PC-9 (cell line): ENCODE measurements around the gene RSPH10B2. TPM values are rescaled to one million over a fixed set of nuclear protein-coding genes. Genes with fewer than 3 reads are reported as not detected.
"Not testable (repeated sequence)": the region's sequence is repeated elsewhere in the genome, so short reads cannot be mapped to it uniquely, and the experiment has no call there.

ENCODE experiments used
- BruUV-seq: library from RNA; stranded (reverse); fragments of 400-500 nt; replicated peaks from 2 replicates; lab custom pipeline; 2021; lab: Mats Ljungman, UMichigan
- CTCF ChIA-PET: fragments of 300-600 bp; sonication (Branson Sonifier 250); formaldehyde crosslinking; loops from one replicate; lab custom pipeline; 2022; ENCODE audit warnings: antibody characterized with exemption; lab: Charles Lee
- POLR2A ChIA-PET: fragments of 300-600 bp; sonication (Branson Sonifier 250); formaldehyde crosslinking; loops from one replicate; lab custom pipeline; 2022; ENCODE audit warnings: antibody characterized with exemption; ENCODE audit not compliant: unreplicated experiment; lab: Charles Lee
- DNase-seq, 2 experiments: peaks; one replicate each; pipeline versions ENCODE4 v3.0.0 to v3.0.0-alpha.2; 2015 to 2022; ENCODE audit warnings: mixed read lengths in 1 of 2
- H2AFZ ChIP-seq: fragments of 200-600 bp; sonication (generic); 2 replicates; pipeline ENCODE4 v1.8.1; 2017; ENCODE audit warnings: antibody characterized with exemption
- H3F3A ChIP-seq: fragments of 200-600 bp; sonication (generic); 2 replicates; pipeline ENCODE4 v1.8.1; 2017; ENCODE audit warnings: antibody characterized with exemption, mild to moderate bottlenecking, low read depth; ENCODE audit not compliant: insufficient read depth
- H3K27ac ChIP-seq: fragments of 200-600 bp; sonication (generic); 2 replicates; pipeline ENCODE4 v1.6.1; 2016; ENCODE audit warnings: mixed run types
- H3K27me3 ChIP-seq: fragments of 200-600 bp; sonication (generic); 2 replicates; pipeline ENCODE4 v1.6.1; 2016; ENCODE audit warnings: low read depth, mixed run types; ENCODE audit not compliant: insufficient read depth
- H3K36me3 ChIP-seq: fragments of 200-600 bp; sonication (generic); 2 replicates; pipeline ENCODE4 v1.6.1; 2016; ENCODE audit warnings: low read depth, mixed run types
- H3K4me1 ChIP-seq: fragments of 200-600 bp; sonication (generic); replicated peaks from 2 replicates; pipeline ENCODE4 v1.6.1; 2016; ENCODE audit warnings: mixed run types; ENCODE audit not compliant: insufficient read depth
- H3K4me2 ChIP-seq: fragments of 200-600 bp; sonication (generic); 2 replicates; pipeline ENCODE4 v1.6.1; 2017; ENCODE audit warnings: mixed run types
- H3K4me3 ChIP-seq: fragments of 200-600 bp; sonication (generic); 2 replicates; pipeline ENCODE4 v1.6.1; 2016; ENCODE audit warnings: mixed run types
- H3K79me2 ChIP-seq: fragments of 200-600 bp; sonication (generic); 2 replicates; pipeline ENCODE4 v1.6.1; 2017; ENCODE audit warnings: low read depth, mixed run types
- H3K9me2 ChIP-seq: fragments of 200-600 bp; sonication (generic); 2 replicates; pipeline ENCODE4 v1.8.1; 2017; ENCODE audit warnings: mild to moderate bottlenecking; ENCODE audit not compliant: insufficient read depth
- H3K9me3 ChIP-seq: fragments of 200-600 bp; sonication (generic); 2 replicates; pipeline ENCODE4 v1.8.1; 2016; ENCODE audit warnings: low read depth; ENCODE audit not compliant: insufficient read depth
- H4K20me1 ChIP-seq: fragments of 200-600 bp; sonication (generic); 2 replicates; pipeline ENCODE4 v1.8.1; 2017; ENCODE audit not compliant: insufficient read depth
- EZH2 ChIP-seq: fragments of 200-600 bp; sonication (generic); IDR thresholded peaks from 2 replicates; pipeline ENCODE4 v1.8.0; 2017; ENCODE audit warnings: antibody characterized with exemption, low read depth
- intact Hi-C: fragments of 100-400 bp; cut with micrococcal nuclease; formaldehyde crosslinking; loops from one replicate; pipeline ENCODE4 v1.10.0; 2022; ENCODE audit not compliant: unreplicated experiment
- total RNA-seq: library from RNA; stranded (reverse); gene quantifications from 2 replicates; pipeline ENCODE4 v1.2.3, GENCODE V29; 2021
- TF ChIP-seq, protein P1 (sequence below): fragments of 200-600 bp; sonication (generic); conservative IDR thresholded peaks from 2 replicates; pipeline ENCODE4 v1.6.1; 2017; ENCODE audit warnings: mixed run types, antibody characterized with exemption, mild to moderate bottlenecking, moderate library complexity

The RSPH10B2 gene
- total RNA-seq, 1 experiment from 2014 or later = 0.76 TPM

GRCh38 chr7:6730343-6730633 lies 23.6 kb upstream of the RSPH10B2 start:
- peak overlapping the region; percentile 61 for H3K27ac ChIP-seq
- POLR2A ChIA-PET = no interaction called here

GRCh38 chr7:6738415-6738814 lies 15.5 kb upstream of the RSPH10B2 start:
- H3K4me3 ChIP-seq, POLR2A ChIA-PET, CTCF ChIA-PET, H3F3A ChIP-seq, H3K9me3 ChIP-seq, BruUV-seq, H4K20me1 ChIP-seq, DNase-seq, H3K27ac ChIP-seq, H3K4me1 ChIP-seq, H3K27me3 ChIP-seq, H3K9me2 ChIP-seq, H3K4me2 ChIP-seq, H3K79me2 ChIP-seq, H2AFZ ChIP-seq: not testable (repeated sequence)
- intact Hi-C loops = loop anchor here (10.0 kb wide), 1 partner anchor 224 kb away; no protein-coding TSS in a partner anchor
- H3K36me3 ChIP-seq = peaks cover 19% of the 10 kb centered on the region

More at GRCh38 chr7:6730343-6730633, 23.6 kb upstream of the RSPH10B2 start:
- H2AFZ ChIP-seq = peak overlapping the region; percentile 88
- no peaks in the 10 kb centered on the region; the same call in 1 of the 2 replicates for H3K9me3 ChIP-seq
- no peak for TF ChIP-seq EZH2
- TF ChIP-seq, protein P1, sequence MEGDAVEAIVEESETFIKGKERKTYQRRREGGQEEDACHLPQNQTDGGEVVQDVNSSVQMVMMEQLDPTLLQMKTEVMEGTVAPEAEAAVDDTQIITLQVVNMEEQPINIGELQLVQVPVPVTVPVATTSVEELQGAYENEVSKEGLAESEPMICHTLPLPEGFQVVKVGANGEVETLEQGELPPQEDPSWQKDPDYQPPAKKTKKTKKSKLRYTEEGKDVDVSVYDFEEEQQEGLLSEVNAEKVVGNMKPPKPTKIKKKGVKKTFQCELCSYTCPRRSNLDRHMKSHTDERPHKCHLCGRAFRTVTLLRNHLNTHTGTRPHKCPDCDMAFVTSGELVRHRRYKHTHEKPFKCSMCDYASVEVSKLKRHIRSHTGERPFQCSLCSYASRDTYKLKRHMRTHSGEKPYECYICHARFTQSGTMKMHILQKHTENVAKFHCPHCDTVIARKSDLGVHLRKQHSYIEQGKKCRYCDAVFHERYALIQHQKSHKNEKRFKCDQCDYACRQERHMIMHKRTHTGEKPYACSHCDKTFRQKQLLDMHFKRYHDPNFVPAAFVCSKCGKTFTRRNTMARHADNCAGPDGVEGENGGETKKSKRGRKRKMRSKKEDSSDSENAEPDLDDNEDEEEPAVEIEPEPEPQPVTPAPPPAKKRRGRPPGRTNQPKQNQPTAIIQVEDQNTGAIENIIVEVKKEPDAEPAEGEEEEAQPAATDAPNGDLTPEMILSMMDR = no peak
- peaks cover 23% of the 10 kb centered on the region for H3K79me2 ChIP-seq
- BruUV-seq = no TSS peak
- H3K36me3 ChIP-seq = peaks cover 24% of the 10 kb centered on the region
- no peaks in the 10 kb centered on the region for H3K27me3 ChIP-seq
- no peak for DNase-seq
- CTCF ChIA-PET = no interaction called here
- H3K4me1 ChIP-seq = peaks cover 5% of the 10 kb centered on the region
- no peaks in the 10 kb centered on the region for H3K9me2 ChIP-seq
- peak overlapping the region; percentile 88 for H3K4me3 ChIP-seq
- H3F3A ChIP-seq = no peaks in the 10 kb centered on the region
- H4K20me1 ChIP-seq = 0 out of 2 replicates have a peak, but pooled peaks cover 6% of the 10 kb centered on the region
- intact Hi-C loops = loop anchor here (10.0 kb wide), 1 partner anchor 215 kb away; no protein-coding TSS in a partner anchor
- peak overlapping the region; percentile 80 for H3K4me2 ChIP-seq

GRCh38 chr7:6744410-6745100 lies 9.3 kb upstream of the RSPH10B2 start:
- H3K4me2 ChIP-seq, H3K27ac ChIP-seq, H3K9me3 ChIP-seq, H2AFZ ChIP-seq, H3K27me3 ChIP-seq, H3F3A ChIP-seq, BruUV-seq, H3K79me2 ChIP-seq, H3K4me3 ChIP-seq, CTCF ChIA-PET, H3K36me3 ChIP-seq, DNase-seq, intact Hi-C loops, H4K20me1 ChIP-seq, H3K4me1 ChIP-seq, H3K9me2 ChIP-seq: not testable (repeated sequence)
- POLR2A ChIA-PET = interaction anchor here (0.7 kb wide), 1 partner anchor 765 kb away, joined by 13 read pairs; no protein-coding TSS in a partner anchor

- H2AFZ ChIP-seq, H3K9me3 ChIP-seq, H3K79me2 ChIP-seq, H3F3A ChIP-seq, POLR2A ChIA-PET, H3K27ac ChIP-seq, H3K9me2 ChIP-seq, H3K4me3 ChIP-seq, H3K4me1 ChIP-seq, DNase-seq, BruUV-seq, H3K27me3 ChIP-seq, intact Hi-C loops, H3K36me3 ChIP-seq, H4K20me1 ChIP-seq, CTCF ChIA-PET, H3K4me2 ChIP-seq: not testable (repeated sequence)
Observed at GRCh38 chr7:6749335-6749734, 4.6 kb upstream of the RSPH10B2 start.

- BruUV-seq, CTCF ChIA-PET: not testable (repeated sequence)
Observed at GRCh38 chr7:6750173-6750572, 3.7 kb upstream of the RSPH10B2 start.

DNA sequence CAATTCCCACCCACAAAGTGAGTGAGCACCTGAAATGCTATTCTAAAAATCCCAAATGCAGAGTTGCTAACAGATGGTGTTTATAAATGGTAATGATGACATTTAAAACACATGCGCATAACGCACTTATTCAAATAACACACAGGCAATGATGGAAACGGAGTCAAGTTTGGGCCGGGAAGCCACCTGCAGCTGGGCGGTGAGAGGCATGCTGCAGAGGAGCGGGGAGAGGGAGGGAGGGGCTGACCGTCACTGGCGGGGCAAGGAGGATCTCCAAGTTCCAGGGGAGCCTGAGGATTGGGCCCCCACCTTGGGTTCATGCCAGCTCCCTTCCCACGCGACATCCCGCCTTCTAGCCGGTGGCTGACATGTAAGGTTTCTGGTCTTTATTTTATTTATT lies 7.3 kb downstream of the RSPH10B2 start:
- H3K27me3 ChIP-seq, H3K4me1 ChIP-seq, DNase-seq, H2AFZ ChIP-seq, H3K36me3 ChIP-seq, H3K4me2 ChIP-seq, BruUV-seq, POLR2A ChIA-PET, H4K20me1 ChIP-seq, H3K4me3 ChIP-seq, H3F3A ChIP-seq, H3K79me2 ChIP-seq, CTCF ChIA-PET, H3K27ac ChIP-seq, H3K9me3 ChIP-seq, H3K9me2 ChIP-seq, intact Hi-C loops: not testable (repeated sequence)

More at GRCh38 chr7:6750173-6750572, 3.7 kb upstream of the RSPH10B2 start:
- H3K27ac ChIP-seq, H3K36me3 ChIP-seq, POLR2A ChIA-PET, intact Hi-C loops, DNase-seq, H3K9me3 ChIP-seq, H3K79me2 ChIP-seq, H3K4me1 ChIP-seq, H3F3A ChIP-seq, H3K9me2 ChIP-seq, H3K4me3 ChIP-seq, H3K4me2 ChIP-seq, H3K27me3 ChIP-seq, H2AFZ ChIP-seq, H4K20me1 ChIP-seq: not testable (repeated sequence)
